Measurements from ENCODE around the gene SPATA2L.

SPATA2L gene

GRCh38 chr16:89646906-89647305 is 54.6 kb downstream of the SPATA2L start:
- Histone ChIP-seq H3K4me2 (ENCODE audit: insufficient read depth, low read length, poor library complexity, severe bottlenecking) (no peak overlapping the region), H2BK120ac (ENCODE audit: low read depth, low read length) (no peak overlapping the region), H2BK15ac (ENCODE audit: low read length) (no peak overlapping the region), H3K9ac (ENCODE audit: low read depth, low read length, poor library complexity) (no peak overlapping the region), H2BK5ac (ENCODE audit: low read length) (no peak overlapping the region), H3K27ac (replicated peaks; ENCODE audit: low read length) (no peak overlapping the region), H4K91ac (ENCODE audit: low read depth, low read length, poor library complexity) (no peak overlapping the region), H3K79me1 (ENCODE audit: low read depth, low read length) (peaks cover 12% of the 10 kb centered on the region), H2BK12ac (ENCODE audit: low read length) (no peak overlapping the region), H3K18ac (ENCODE audit: low read length) (no peak overlapping the region), H3K14ac (ENCODE audit: low read length) (no peak overlapping the region), H3K4ac (ENCODE audit: low read length) (no peak overlapping the region), H3K23ac (ENCODE audit: low read depth, low read length, poor library complexity) (peak overlapping the region; percentile 73), H2AK5ac (ENCODE audit: low read depth, low read length) (no peak overlapping the region), H3K4me1 (ENCODE audit: control insufficient read depth in 2 of 2, insufficient read depth in 1 of 2, low read depth in 1 of 2, low read length in 2 of 2) (peaks cover 0 to 1% of the 10 kb centered on the region in 2 donors), H3K27me3 (ENCODE audit: control insufficient read depth in 3 of 3, insufficient read depth in 3 of 3, low read depth in 1 of 3, low read length in 3 of 3) (no peaks in the 10 kb centered on the region), H3K4me3 (ENCODE audit: low read length in 2 of 2) (no peak overlapping the region), H3K36me3 (replicated peaks in 1 of 2; ENCODE audit: control insufficient read depth in 2 of 2, insufficient read depth in 2 of 2, low read length in 2 of 2) (peaks cover 36 to 66% of the 10 kb centered on the region in 2 donors), H4K8ac (ENCODE audit: low read depth, low read length) (no peak overlapping the region), H3K9me3 (replicated peaks in 1 of 2; ENCODE audit: control insufficient read depth in 2 of 2, insufficient read depth in 1 of 2, low read depth in 1 of 2, low read length in 2 of 2) (no peaks in the 10 kb centered on the region), H2AFZ (ENCODE audit: low read length) (no peak overlapping the region)
- no peak for DNase-seq (ENCODE audit: low spot score)
- no CpG with 5 or more reads among the region's 12 CpGs for WGBS, 2 donors (ENCODE audit: extremely low coverage in 2 of 2, insufficient read length in 2 of 2, insufficient replicate concordance in 1 of 2)

All from neuronal stem cell (in vitro differentiated cells).